ENCODE results near the gene KCNIP3. TPM values are rescaled to one million over a fixed set of nuclear protein-coding genes. Genes with fewer than 3 reads are reported as not detected.
A peak's percentile ranks its signal among the peaks of the same experiment; 100 is the strongest.

KCNIP3 gene
- total RNA-seq, 1 donor from 2014 or later, result 0.68 TPM

GRCh38 chr2:95343429-95344214 is 46.5 kb downstream of the KCNIP3 start:
- H3K9me3 Mint-ChIP-seq (ENCODE audit: unreplicated experiment), result peaks cover 2% of the 10 kb centered on the region

GRCh38 chr2:95344215-95344583 is 47.1 kb downstream of the KCNIP3 start:
- TF ChIP-seq EZH2 (IDR thresholded peaks at IDR 0.05; ENCODE audit: insufficient read depth, low read length), result no peak
- no peak for TF ChIP-seq CTCF (IDR thresholded peaks at IDR 0.05; ENCODE audit: insufficient read depth, low read depth, low read length)
- Histone ChIP-seq H3K27ac (ENCODE audit: low read depth, low read length) (no peak overlapping the region), H2AFZ (ENCODE audit: low read depth, low read length) (no peak overlapping the region), H4K20me1 (ENCODE audit: insufficient read depth, low read length) (no peaks in the 10 kb centered on the region), H3K4me3 (ENCODE audit: insufficient read depth, low read depth, low read length) (no peak overlapping the region), H3K9me3 (ENCODE audit: insufficient read depth, low read depth, low read length) (no peaks in the 10 kb centered on the region), H3K36me3 (ENCODE audit: insufficient read depth, low read length) (no peaks in the 10 kb centered on the region), H3K9ac (ENCODE audit: low read length) (no peak overlapping the region), H3K4me2 (ENCODE audit: low read length) (no peak overlapping the region), H3K4me1 (ENCODE audit: insufficient read depth, low read length) (peaks cover 10% of the 10 kb centered on the region), H3K79me2 (ENCODE audit: insufficient read depth, low read length) (no peaks in the 10 kb centered on the region), H3K27me3 (ENCODE audit: insufficient read depth, low read length) (peaks cover 11% of the 10 kb centered on the region)
- FAIRE-seq (no peak), DNase-seq (ENCODE audit: low read depth) (no peak)
- Mint-ChIP-seq H3K27me3 (ENCODE audit: low read depth, unreplicated experiment) (peaks cover 66% of the 10 kb centered on the region), H3K27ac (ENCODE audit: unreplicated experiment) (no peak overlapping the region), H3K4me1 (ENCODE audit: low read depth, unreplicated experiment) (no peaks in the 10 kb centered on the region), H3K4me3 (ENCODE audit: unreplicated experiment) (no peak overlapping the region), H3K9me3 (ENCODE audit: unreplicated experiment) (peaks cover 2% of the 10 kb centered on the region), H3K36me3 (ENCODE audit: low read depth, unreplicated experiment) (no peaks in the 10 kb centered on the region)

More at GRCh38 chr2:95343429-95344214, 46.5 kb downstream of the KCNIP3 start:
- no peak overlapping the region for H2AFZ ChIP-seq (ENCODE audit: low read depth, low read length)
- H3K4me1 ChIP-seq (ENCODE audit: insufficient read depth, low read length), result peaks cover 10% of the 10 kb centered on the region
- H3K9ac ChIP-seq (ENCODE audit: low read length), result no peak overlapping the region
- no peaks in the 10 kb centered on the region for H3K79me2 ChIP-seq (ENCODE audit: insufficient read depth, low read length)
- no peaks in the 10 kb centered on the region for H3K36me3 ChIP-seq (ENCODE audit: insufficient read depth, low read length)
- FAIRE-seq (no peak), DNase-seq (ENCODE audit: low read depth) (no peak)
- Mint-ChIP-seq H3K4me1 (ENCODE audit: low read depth, unreplicated experiment) (no peaks in the 10 kb centered on the region), H3K27ac (ENCODE audit: unreplicated experiment) (no peak overlapping the region), H3K27me3 (ENCODE audit: low read depth, unreplicated experiment) (peaks cover 65% of the 10 kb centered on the region), H3K4me3 (ENCODE audit: unreplicated experiment) (no peak overlapping the region), H3K36me3 (ENCODE audit: low read depth, unreplicated experiment) (no peaks in the 10 kb centered on the region)
- peaks cover 11% of the 10 kb centered on the region for H3K27me3 ChIP-seq (ENCODE audit: insufficient read depth, low read length)
- TF ChIP-seq CTCF (IDR thresholded peaks at IDR 0.05; ENCODE audit: insufficient read depth, low read depth, low read length) (no peak), EZH2 (IDR thresholded peaks at IDR 0.05; ENCODE audit: insufficient read depth, low read length) (no peak)
- no peaks in the 10 kb centered on the region for H4K20me1 ChIP-seq (ENCODE audit: insufficient read depth, low read length)
- no peak overlapping the region for H3K27ac ChIP-seq (ENCODE audit: low read depth, low read length)
- no peak overlapping the region for H3K4me2 ChIP-seq (ENCODE audit: low read length)
- no peaks in the 10 kb centered on the region for H3K9me3 ChIP-seq (ENCODE audit: insufficient read depth, low read depth, low read length)
- no peak overlapping the region for H3K4me3 ChIP-seq (ENCODE audit: insufficient read depth, low read depth, low read length)

- H3K36me3 Mint-ChIP-seq (ENCODE audit: low read depth, unreplicated experiment), result no peaks in the 10 kb centered on the region
- FAIRE-seq (no peak), DNase-seq (ENCODE audit: low read depth) (no peak)
- no peaks in the 10 kb centered on the region for H3K79me2 ChIP-seq (ENCODE audit: insufficient read depth, low read length)
- no peaks in the 10 kb centered on the region for H3K4me1 Mint-ChIP-seq (ENCODE audit: low read depth, unreplicated experiment)
- H3K4me2 ChIP-seq (ENCODE audit: low read length), result peak overlapping the region; percentile 99
- H3K36me3 ChIP-seq (ENCODE audit: insufficient read depth, low read length), result no peaks in the 10 kb centered on the region
- no peak overlapping the region for H3K9ac ChIP-seq (ENCODE audit: low read length)
- no peaks in the 10 kb centered on the region for H3K9me3 ChIP-seq (ENCODE audit: insufficient read depth, low read depth, low read length)
- no peak overlapping the region for H2AFZ ChIP-seq (ENCODE audit: low read depth, low read length)
- TF ChIP-seq EZH2 (IDR thresholded peaks at IDR 0.05; ENCODE audit: insufficient read depth, low read length) (no peak), CTCF (IDR thresholded peaks at IDR 0.05; ENCODE audit: insufficient read depth, low read depth, low read length) (no peak)
- peaks cover 10% of the 10 kb centered on the region for H3K4me1 ChIP-seq (ENCODE audit: insufficient read depth, low read length)
- H3K27me3 ChIP-seq (ENCODE audit: insufficient read depth, low read length), result peaks cover 11% of the 10 kb centered on the region
- H3K9me3 Mint-ChIP-seq (ENCODE audit: unreplicated experiment), result peaks cover 2% of the 10 kb centered on the region
- no peaks in the 10 kb centered on the region for H4K20me1 ChIP-seq (ENCODE audit: insufficient read depth, low read length)
- peak overlapping the region; percentile 27 for H3K4me3 Mint-ChIP-seq (ENCODE audit: unreplicated experiment)
- H3K4me3 ChIP-seq (ENCODE audit: insufficient read depth, low read depth, low read length), result no peak overlapping the region
- H3K27ac ChIP-seq (ENCODE audit: low read depth, low read length), result no peak overlapping the region
- no peak overlapping the region for H3K27ac Mint-ChIP-seq (ENCODE audit: unreplicated experiment)
- peaks cover 68% of the 10 kb centered on the region for H3K27me3 Mint-ChIP-seq (ENCODE audit: low read depth, unreplicated experiment)
These were observed 47.5 kb downstream of the KCNIP3 start for GRCh38 chr2:95344656-95345055.

Data from astrocyte (in vitro differentiated cells and primary cell).